Measurements from ENCODE around the gene PLEKHH1.

The PLEKHH1 gene

DNA sequence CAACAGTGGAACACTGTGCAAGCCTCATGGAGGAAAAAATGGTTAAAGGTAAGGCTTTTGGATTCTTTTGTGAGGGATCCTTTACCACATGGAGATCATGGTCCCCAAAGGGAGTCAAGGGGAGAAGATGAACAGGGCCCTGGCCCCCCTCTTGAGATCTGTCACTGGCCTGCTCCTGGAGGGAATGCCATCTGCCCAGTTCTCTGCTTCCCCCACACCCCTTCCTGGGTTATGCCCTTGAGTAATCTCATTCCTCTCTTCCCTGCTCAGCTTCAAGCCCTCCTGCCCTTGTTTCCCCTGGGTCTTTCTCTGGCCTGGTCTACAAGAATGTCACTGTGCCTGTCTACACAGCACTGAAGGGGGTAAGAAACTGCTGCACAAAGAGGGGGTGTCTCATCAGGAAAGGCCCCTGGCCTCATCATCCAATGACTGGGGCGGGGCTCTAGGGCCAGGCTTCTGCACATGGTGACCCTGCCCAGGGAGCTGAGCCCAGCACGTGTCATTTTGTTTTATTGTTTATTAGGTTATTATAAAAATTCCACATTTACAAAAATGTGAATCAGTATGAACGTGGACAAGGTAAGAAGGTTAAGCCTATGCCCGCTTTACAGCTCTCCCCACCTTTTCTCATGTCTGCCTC lies 36.7 kb downstream of the PLEKHH1 start:
- DNase-seq = no peak

DNA sequence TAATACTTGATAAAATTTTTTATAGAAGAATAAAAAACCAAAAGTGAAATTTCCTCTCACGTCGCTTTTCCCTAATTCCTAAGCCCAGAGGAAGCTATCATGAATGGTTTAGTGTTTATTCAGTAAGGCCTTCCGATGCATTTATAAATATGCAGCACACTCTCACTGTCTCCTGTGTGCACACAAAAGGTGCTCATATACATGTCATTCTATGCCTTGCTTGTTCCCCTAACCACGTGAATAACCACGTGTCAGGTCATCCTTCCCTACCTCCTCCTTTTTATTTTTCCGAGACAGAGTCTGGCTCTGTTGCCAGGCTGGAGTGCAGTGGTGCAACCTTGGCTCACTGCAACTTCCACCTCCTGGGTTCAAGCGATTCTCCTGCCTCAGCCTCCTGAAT lies 37.4 kb downstream of the PLEKHH1 start:
- DNase-seq = no peak

DNA sequence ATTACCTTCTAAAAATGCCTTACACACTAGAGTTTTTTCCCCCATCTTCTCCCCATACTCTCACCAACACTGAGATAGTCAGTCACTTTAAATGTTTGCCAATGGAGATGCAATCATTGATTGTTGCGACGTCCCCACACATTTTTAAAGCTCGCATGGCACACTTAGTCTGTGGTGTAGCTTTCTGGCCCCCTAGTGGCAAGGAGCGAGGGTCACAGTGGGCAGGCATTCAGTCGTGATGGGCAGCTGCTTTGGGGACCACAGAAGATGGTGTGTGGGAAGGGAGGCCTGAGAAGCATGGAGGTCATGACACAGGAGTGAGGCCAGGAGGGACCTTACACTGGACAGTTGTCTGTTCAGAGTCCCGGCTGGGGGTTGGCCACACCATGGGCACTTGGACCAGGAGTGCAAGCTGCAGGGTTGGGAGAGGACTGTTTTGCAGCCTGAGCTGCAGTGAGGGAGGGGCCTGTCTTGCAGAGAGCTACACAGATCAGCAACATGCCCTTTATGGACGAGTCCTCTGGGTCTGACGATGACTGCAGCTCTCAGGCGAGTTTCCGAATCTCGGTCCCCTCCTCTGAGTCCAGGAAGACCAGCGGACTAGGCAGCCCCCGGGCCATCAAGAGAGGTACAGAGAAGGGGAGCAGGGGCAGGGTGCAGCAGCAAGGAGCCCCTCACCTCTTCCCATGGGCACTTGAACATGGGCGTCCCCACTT lies 38.3 kb downstream of the PLEKHH1 start:
- peak; percentile 73 for DNase-seq

DNA sequence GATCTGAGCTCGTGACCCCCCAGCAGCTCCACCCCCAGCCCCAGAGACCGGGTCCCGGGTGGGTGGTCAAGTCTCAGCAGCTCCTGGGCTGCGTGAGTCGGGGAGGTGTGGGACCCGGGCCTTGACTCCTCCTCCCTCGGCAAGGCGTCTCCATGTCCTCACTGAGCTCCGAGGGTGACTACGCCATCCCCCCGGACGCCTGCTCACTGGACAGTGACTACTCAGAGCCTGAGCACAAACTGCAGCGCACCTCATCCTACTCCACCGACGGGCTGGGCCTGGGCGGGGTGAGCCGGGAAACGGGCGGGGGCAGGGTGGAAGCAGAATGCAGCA lies 38.9 kb downstream of the PLEKHH1 start:
- no peak for DNase-seq

DNA sequence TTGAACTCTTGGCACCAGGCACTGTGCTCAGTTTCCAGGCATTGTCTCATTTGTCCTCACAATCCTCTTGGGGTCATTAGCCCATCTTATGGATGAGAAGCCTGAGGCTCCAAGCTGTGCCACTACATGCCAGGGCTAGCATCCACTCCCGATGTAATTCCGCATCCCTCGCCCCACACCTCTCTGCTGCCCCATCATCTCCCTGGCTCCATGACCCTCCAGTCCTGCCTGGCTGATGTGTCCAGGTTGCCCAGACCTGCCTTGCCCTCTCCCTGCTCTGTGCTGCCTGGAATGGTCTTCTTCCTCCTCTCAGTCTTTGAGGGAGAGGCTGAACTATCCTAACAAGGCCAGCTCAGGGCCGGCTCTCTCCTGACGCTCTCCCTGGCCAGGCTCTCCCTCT lies 39.5 kb downstream of the PLEKHH1 start:
- no peak for DNase-seq

DNA sequence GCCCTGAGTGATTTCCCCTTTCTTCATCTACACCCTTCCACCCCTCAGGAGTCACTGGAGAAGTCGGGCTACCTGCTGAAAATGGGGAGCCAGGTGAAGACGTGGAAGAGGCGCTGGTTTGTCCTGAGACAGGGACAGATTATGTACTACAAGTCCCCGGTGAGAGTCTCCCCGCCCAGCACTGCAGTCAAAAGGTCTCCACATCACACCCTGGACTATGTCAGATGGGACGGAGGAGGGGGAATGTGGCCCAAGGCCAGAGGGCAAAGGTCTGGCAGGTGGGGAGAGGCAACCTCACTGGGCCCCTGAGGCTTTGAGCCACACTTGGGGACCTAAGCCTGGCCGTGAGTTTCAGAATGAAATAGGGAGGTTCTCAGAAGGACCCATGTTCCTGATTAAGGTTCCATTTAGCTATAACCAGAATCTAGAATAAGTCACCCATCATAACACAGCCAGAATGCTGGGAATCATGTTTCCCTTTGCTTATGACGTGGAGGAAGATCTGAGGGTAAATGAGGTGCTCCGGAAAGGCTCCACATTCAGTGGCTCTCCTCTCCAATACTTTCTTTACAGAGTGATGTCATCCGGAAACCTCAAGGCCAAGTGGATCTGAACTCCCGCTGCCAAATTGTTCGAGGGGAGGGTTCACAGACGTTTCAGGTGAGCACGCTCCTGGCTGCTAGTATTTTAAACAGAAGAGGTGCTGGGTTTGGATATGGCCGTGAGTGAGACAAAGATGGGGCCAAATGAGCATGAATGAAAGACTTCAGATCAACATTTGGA lies 40.3 kb downstream of the PLEKHH1 start:
- DNase-seq = no peak

DNA sequence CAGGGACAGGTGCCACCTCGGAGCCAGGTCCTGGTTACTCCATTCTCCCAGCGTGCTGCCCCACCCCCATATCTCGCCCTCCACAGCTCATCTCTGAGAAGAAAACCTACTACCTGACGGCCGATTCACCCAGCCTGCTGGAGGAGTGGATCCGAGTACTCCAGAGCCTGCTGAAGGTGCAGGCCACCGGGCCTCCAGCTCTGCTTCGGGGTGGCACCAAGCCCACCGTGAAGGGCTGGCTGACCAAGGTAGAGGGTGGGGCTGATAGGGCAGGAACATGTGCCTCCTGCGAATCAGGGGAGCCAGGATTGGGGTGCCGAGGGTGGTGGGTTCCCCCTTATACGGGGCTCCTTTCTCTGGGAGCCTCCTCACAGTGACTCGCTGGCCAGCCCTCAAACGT lies 41.1 kb downstream of the PLEKHH1 start:
- DNase-seq = no peak

DNA sequence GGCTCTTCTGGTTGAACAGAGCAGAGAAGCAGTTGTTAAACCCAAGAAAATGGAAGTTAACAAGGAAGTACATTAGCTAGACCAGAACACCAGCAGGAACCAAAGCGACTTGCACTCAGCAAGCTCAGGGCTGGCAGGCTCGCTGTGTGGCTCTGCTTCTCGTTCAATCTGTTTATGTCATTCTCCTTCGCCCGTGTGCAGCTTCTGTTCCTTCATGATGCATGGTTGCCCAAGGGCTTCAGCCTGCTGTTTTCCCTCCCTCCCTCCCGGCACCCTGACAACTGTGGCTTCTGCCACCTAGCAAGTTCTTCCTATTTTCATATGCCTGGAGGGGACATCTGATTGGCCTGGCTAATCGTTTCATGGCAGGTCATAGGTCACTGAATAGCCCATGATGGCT lies 41.7 kb downstream of the PLEKHH1 start:
- no peak for DNase-seq

DNA sequence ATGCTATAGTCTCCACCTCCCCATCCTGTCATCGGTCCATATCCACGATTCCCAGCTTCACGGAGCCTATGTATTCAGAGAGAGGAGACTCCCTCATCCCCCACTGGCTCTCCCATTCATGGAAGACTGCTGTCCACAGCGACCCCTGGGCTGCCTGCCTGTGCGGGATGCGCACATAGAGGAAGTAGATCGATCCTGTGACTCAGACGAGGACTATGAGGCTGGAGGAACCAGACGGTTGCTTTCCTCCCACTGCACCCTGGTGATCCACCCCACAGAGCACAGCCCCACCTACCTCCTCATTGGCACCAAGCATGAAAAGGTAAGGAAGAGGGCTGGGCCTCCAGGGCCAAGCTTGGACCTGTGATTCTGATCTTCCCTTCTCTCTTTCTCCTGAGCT lies 42.6 kb downstream of the PLEKHH1 start:
- DNase-seq = no peak

DNA sequence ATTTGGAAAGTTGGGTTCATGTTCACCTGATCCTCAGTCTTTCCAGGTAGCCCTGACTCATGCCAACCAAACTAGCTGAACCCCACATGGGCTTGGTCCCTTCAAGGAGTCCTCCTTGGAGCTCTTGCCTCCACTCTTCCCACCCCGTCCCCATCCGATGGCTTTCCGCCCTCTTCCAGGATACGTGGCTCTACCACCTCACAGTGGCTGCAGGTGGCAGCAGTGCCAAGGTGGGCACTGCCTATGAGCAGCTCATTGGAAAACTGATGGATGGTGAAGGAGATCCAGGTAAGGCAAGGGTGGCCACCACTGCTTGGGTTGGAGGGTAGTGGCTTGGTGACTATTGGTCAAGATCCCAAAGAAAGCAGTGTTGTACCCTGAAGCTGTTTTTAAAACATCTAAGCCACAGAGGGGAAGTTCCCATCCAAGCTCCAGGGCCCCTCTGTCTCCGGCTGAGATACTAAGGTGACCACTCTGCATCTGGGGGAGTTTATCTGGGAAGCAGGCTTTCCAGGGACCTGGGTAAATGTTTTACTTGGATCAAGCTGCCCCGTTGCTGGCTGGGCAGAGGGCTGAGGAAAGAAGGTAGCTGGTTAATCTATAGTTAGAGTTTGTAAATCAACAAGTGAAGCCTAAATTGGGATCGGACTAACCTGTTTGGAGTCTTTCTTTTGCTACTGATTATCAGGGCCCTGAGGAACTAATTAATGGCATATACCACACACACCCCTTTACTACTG lies 43.3 kb downstream of the PLEKHH1 start:
- DNase-seq = no peak

DNA sequence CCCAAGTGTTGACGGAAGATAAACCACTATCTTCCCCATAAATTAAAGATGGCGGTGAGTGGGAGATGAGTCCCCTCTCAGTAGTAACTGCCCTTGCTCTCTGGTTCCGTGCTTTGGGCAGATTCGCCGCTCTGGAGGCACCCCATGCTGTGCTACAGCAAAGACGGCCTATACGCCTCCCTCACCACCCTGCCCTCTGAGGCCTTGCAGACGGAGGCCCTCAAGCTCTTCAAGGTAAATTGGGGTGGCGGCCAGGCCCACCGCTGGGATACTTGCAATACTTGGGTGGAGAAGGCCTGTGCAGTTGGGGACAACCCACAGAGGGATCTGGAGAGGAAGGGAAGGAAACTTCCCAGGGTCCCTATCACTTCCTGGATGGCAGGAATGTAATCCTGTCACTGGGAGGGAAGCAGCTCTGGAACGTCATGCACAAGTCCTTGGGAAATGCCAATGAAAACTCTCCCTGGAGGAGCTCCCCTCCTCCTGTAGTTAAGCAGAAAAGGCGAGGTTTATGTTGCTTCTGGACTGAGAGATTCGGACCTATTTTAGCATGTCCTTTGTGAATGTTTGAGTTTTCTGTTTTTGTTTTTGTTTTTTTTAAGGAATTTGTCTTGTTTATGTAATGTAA lies 44.2 kb downstream of the PLEKHH1 start:
- no peak for DNase-seq

DNA sequence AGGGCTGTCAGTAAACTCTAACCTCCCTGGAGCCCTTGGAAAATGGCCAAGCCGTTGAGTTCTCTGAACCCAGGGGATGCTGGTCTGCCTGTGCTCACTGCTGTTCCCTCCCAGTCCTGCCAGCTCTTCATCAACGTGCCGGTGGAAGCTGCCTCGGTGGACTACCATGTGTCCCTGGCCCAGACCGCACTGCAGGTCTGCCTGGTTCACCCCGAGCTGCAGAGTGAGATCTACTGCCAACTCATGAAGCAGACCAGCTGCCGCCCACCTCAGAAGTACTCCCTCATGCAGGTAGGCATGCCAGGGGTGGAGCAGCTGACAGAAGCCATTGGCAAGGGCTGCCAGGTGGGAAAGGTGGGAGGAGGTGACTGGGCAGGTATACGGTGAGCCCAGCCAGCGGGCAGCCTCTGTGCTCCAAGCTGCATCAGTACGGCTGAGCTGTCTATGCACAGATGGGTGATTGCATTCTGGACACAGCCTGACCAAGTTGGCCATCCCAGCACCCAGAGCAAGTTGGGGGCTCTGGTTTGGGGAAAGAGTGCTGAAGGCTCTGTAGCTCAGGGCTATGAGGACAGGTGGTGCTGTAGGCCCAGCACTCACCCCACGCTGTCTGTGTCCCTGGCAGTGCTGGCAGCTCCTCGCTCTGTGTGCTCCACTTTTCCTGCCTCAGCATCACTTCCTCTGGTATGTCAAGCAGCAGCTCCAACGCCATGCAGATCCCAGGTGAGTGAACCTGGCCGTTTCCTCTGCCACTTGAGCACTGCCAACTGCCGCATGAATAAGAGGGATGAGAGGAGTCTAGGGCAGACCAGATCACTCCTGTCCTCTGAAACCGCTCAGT lies 45.0 kb downstream of the PLEKHH1 start:
- no peak for DNase-seq

DNA sequence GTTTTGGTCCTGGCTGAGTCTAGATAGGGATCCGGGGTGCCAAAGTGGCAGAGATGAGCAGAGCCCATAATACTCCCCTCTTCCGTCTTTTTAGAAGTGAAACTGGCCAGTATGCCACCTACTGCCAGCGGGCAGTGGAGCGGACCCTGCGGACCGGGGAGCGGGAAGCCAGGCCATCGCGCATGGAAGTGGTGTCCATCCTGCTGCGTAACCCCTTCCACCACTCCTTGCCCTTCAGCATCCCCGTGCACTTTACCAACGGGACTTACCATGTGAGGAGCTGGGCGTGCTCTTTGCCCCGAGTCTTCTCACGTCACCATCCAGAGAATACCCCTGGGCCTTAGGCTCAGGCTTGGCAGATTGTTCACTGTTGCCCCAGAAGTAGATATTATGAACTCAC lies 46.0 kb downstream of the PLEKHH1 start:
- DNase-seq = no peak

DNA sequence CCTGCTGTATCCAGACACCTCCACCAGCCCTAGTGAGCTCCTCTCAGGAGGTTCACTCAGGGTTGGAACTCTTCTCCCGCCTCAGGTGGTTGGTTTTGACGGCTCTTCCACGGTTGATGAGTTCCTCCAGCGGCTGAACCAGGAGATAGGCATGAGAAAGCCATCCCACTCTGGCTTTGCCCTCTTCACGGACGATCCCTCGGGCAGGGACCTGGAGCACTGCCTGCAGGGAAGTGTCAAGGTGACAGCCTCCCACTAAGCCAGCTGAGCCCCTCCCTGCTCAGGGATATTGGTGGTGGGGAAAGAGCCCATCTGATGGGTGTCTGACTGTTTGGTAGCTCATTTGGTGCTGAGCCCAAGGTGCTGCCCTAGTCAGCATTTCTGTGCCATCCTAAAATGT lies 46.5 kb downstream of the PLEKHH1 start:
- DNase-seq = no peak

DNA sequence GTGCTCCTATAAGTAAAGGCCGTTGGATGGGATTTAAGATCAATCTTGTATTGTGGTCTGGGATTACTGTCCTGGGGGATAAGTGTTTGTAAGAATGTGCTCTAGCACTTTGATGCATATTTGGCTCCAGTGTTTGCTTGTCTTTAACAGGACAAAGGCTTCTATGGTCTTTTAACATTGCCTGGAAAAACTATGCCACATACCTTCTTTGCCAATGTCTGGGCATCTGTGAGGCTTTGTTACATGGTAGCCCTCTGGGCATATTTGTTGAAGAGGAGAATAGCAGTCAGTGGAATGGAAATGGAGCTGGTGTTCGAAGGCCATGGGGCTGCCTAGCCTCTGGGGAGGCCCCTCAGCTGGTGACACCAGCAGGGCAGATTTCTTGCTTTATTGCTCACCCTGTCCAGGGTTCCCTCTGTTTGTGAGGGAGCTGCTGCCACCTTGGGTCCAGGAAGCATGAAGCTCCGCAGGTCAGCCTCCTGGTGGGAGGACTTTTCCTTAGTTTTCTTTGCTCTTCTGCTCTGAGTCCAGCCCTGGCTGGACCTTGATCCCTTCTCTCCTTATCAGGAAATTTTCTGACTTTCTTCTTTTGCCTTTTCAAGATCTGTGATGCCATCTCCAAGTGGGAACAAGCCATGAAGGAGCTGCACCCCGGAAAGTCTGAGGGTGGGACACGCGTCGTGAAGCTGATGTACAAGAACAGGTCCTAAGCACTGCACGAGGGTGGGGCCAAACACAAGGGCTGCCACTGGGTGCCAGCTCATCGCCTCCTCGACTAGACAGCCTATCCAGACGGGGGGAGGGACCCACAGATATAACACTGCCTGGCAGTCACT lies 47.5 kb downstream of the PLEKHH1 start:
- no peak for DNase-seq

DNA sequence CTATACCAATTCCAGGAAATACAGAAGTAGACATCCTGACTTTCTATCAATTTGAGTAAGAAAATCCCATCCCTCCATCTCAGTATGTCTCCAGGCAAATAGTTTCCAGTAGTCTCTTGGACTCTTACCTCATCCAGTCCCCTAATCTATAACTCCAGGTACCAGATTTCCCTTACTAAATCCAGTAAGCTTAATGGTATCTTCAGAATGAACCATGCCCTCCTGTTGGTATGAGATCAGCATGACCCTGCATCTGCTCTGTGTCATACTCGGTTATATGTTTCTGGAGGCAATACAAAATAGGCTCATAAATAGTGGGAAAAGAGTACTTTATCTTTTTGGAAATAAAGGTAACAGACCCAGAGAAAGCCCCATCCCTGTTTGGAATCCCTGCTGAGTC lies 48.6 kb downstream of the PLEKHH1 start:
- no peak for DNase-seq

DNA sequence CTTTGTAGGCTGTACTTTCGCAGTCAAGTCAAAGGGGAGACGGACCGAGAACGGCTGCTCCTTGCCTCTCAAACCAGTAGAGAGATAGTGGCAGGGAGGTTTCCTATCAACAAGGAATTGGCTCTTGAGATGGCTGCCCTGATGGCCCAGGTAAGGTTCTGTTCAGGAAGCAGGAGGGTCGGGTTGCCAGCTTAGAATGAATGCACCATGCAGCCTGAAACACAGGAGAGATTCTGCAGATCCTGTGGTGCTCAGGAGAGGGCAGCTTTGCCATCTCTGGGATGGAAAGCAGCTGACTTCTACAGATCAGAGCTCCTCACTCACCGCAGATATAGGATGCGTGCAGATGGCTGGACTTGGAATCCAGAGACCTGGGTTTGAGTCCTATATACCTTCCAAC lies 49.0 kb downstream of the PLEKHH1 start:
- no peak for DNase-seq

DNA sequence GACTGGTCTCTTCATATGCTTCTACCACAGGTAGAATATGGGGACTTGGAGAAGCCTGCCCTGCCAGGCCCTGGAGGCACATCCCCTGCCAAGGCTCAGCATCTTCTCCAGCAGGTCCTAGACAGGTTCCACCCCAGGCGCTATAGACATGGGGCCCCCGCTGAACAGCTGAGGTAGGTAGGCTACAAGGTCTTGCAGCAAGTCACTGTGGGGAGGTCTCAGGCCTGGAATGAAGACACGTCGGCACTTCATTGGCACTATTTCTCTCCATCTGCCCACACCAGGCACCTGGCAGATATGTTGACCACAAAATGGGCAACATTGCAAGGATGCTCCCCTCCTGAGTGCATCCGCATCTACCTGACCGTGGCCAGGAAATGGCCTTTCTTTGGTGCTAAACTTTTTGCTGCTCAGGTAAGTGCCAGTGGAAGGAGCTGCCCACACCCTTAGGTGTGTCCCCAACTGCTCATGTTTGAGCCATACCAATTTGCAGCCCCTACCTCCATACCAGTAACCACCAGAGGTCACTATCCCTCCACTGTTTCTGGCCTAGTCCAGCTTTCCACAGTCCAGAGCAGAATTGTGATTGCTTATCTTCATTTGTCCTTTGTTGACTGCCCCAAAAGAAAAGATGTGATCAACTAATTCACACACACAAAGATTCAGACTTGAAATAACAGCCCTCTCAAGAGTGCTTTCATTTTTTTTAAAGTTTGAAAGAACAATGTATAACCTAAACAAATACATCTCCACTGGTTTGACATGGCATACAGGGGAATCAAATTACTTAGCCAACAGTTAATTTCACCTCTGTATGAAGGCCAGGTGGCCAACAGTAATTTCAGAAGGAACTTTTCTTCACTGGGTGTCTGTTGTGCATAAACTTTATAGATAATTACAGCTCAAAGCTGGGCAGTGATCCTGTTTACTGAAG lies 50.9 kb downstream of the PLEKHH1 start:
- DNase-seq = no peak

DNA sequence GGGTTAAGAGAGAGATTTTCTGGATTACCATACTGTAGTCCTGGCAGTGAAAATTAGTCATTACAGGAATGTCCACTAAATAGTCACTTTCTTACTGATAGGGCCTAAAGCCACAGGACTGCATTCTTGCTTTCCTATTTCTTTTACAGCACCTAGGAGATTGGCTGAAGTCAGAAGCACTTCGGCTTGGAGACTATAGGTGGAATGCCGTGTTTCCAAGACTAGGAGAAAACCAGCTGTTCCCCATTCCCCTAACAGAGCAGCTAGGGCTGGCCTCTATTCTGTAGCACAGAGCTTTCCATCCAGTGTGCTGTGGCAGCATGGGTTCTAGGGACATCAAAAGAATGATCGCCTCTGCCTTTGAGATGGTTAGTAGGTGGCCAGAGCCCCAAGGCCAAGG lies 51.9 kb downstream of the PLEKHH1 start:
- no peak for DNase-seq

DNA sequence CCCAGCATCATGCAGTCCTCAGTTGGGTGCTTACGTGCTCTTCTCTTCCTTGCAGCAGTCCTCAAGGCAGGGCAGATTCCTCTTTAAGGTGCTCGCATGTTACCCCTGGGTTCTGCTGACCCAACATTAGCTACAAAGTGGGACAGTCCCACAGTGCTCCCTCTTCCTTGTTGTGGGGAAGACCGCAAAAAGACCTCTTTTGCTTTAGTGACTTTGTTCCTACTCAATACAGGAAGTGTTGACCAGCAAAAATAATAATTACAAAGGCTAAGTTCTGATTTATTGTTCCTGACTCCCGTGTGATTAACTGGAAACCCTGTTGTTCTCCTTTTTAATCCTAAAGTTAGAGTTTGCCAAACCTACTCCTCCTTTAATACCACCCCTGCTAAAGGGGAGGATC lies 53.3 kb downstream of the PLEKHH1 start:
- DNase-seq = no peak

All from activated T-cell treated with anti-CD3 and anti-CD28 coated beads, Interleukin-2, amount 50 U/mL, for 1 hour (primary cell).